A673 (cell line): ENCODE results near the gene C1orf159. TPM values are rescaled to one million over a fixed set of nuclear protein-coding genes. Genes with fewer than 3 reads are reported as not detected.
"Not testable (repeated sequence)": the region's sequence is repeated elsewhere in the genome, so short reads cannot be mapped to it uniquely, and the experiment has no call there.

Experiments
- BruUV-seq: library from RNA; stranded (reverse); fragments of 400-500 nt; replicated peaks from 2 replicates; lab custom pipeline; 2021; lab: Mats Ljungman, UMichigan
- CTCF ChIA-PET: fragments of 300-600 bp; sonication (Branson Sonifier 250); formaldehyde crosslinking; loops from one replicate; lab custom pipeline; 2022; ENCODE audit warnings: antibody characterized with exemption; lab: Charles Lee
- POLR2A ChIA-PET: fragments of 300-600 bp; sonication (Branson Sonifier 250); formaldehyde crosslinking; loops from one replicate; lab custom pipeline; 2022; ENCODE audit warnings: antibody characterized with exemption; ENCODE audit not compliant: low non-redundant PET; lab: Charles Lee
- DNase-seq: peaks from one replicate; pipeline ENCODE4 v3.0.0-alpha.2; 2015; ENCODE audit warnings: low spot score
- H3K27ac ChIP-seq: fragments of 200-600 bp; sonication (generic); 2 replicates; pipeline ENCODE4 v1.5.1; 2016; ENCODE audit warnings: mixed run types, low read depth, mild to moderate bottlenecking, mixed read lengths, antibody characterized with exemption, low read length; ENCODE audit not compliant: poor library complexity, severe bottlenecking
- H3K27me3 ChIP-seq: fragments of 200-600 bp; sonication (generic); replicated peaks from 2 replicates; pipeline ENCODE4 v1.6.1; 2017; ENCODE audit warnings: mixed run types, low read depth, mild to moderate bottlenecking, mixed read lengths, antibody characterized with exemption, low read length; ENCODE audit not compliant: insufficient read depth, poor library complexity
- H3K36me3 ChIP-seq: fragments of 200-600 bp; sonication (generic); 2 replicates; pipeline ENCODE4 v1.6.1; 2016; ENCODE audit warnings: mixed run types, mild to moderate bottlenecking, mixed read lengths, antibody characterized with exemption, low read length; ENCODE audit not compliant: insufficient read depth, poor library complexity, severe bottlenecking
- H3K4me1 ChIP-seq: fragments of 200-600 bp; sonication (generic); 2 replicates; pipeline ENCODE4 v1.6.1; 2017; ENCODE audit warnings: mixed run types, mild to moderate bottlenecking, mixed read lengths, antibody characterized with exemption, low read length; ENCODE audit not compliant: insufficient read depth, poor library complexity, severe bottlenecking
- H3K4me3 ChIP-seq: fragments of 200-600 bp; sonication (generic); 2 replicates; pipeline ENCODE4 v1.5.1; 2016; ENCODE audit warnings: low read depth, mixed run types, mild to moderate bottlenecking, mixed read lengths, low read length; ENCODE audit not compliant: poor library complexity, severe bottlenecking
- H3K9me3 ChIP-seq: fragments of 200-600 bp; sonication (generic); 2 replicates; pipeline ENCODE4 v1.6.1; 2016; ENCODE audit warnings: mixed run types, low read depth, mild to moderate bottlenecking, mixed read lengths, antibody characterized with exemption, low read length; ENCODE audit not compliant: poor library complexity, severe bottlenecking
- EZH2 ChIP-seq: fragments of 200-600 bp; sonication (generic); IDR thresholded peaks from 2 replicates; pipeline ENCODE4 v1.6.1; 2017; ENCODE audit warnings: borderline replicate concordance, low read depth, mild to moderate bottlenecking, mixed read lengths, antibody characterized with exemption, low read length; ENCODE audit not compliant: poor library complexity, severe bottlenecking
- intact Hi-C: fragments of 100-400 bp; cut with micrococcal nuclease; formaldehyde crosslinking; loops from one replicate; pipeline ENCODE4 v1.10.0; 2022; ENCODE audit not compliant: unreplicated experiment
- total RNA-seq: library from RNA; stranded (reverse); gene quantifications from 2 replicates; pipeline ENCODE4 v1.2.3, GENCODE V29; 2021
- TF ChIP-seq, protein P1 (sequence below): fragments of 300-800, 200-600 bp; sonication (generic); conservative IDR thresholded peaks from 2 replicates; pipeline ENCODE4 v1.5.1; 2017; ENCODE audit warnings: low read depth, mild to moderate bottlenecking, antibody characterized with exemption, low read length, moderate library complexity, mixed read lengths

C1orf159 gene
- total RNA-seq, 1 experiment from 2014 or later, result 26.8 TPM

DNA sequence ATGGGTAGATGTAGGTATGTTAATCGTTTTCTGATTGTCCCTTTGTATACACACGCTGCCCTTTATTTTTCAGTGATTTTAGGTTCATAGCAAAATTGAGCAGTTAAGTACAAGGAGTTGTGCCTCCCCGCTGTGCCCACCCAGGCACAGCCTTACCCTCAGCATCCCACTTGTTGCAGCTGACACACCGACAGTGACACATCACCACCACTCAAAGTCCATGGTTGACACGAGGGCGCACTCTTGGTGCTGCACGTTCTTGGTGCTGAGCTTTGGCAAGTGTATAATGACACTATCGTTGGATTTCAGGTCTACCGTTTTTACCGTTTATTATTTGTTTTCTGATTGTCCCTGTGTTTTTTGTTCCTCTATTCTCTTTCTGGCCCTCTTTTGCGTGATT is 15.6 kb downstream of the C1orf159 start:
- H3K27ac ChIP-seq, result no peak overlapping the region
- no peak for DNase-seq
- TF ChIP-seq, protein P1, sequence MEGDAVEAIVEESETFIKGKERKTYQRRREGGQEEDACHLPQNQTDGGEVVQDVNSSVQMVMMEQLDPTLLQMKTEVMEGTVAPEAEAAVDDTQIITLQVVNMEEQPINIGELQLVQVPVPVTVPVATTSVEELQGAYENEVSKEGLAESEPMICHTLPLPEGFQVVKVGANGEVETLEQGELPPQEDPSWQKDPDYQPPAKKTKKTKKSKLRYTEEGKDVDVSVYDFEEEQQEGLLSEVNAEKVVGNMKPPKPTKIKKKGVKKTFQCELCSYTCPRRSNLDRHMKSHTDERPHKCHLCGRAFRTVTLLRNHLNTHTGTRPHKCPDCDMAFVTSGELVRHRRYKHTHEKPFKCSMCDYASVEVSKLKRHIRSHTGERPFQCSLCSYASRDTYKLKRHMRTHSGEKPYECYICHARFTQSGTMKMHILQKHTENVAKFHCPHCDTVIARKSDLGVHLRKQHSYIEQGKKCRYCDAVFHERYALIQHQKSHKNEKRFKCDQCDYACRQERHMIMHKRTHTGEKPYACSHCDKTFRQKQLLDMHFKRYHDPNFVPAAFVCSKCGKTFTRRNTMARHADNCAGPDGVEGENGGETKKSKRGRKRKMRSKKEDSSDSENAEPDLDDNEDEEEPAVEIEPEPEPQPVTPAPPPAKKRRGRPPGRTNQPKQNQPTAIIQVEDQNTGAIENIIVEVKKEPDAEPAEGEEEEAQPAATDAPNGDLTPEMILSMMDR, result no peak
- intact Hi-C loops, result no loop called here
- no peaks in the 10 kb centered on the region for H3K36me3 ChIP-seq
- no peaks in the 10 kb centered on the region for H3K4me1 ChIP-seq
- no peaks in the 10 kb centered on the region for H3K9me3 ChIP-seq
- no peaks in the 10 kb centered on the region for H3K27me3 ChIP-seq
- ChIA-PET POLR2A (no interaction called here), CTCF (no interaction called here)
- no peak overlapping the region for H3K4me3 ChIP-seq
- TSS peak; percentile 8 for BruUV-seq

DNA sequence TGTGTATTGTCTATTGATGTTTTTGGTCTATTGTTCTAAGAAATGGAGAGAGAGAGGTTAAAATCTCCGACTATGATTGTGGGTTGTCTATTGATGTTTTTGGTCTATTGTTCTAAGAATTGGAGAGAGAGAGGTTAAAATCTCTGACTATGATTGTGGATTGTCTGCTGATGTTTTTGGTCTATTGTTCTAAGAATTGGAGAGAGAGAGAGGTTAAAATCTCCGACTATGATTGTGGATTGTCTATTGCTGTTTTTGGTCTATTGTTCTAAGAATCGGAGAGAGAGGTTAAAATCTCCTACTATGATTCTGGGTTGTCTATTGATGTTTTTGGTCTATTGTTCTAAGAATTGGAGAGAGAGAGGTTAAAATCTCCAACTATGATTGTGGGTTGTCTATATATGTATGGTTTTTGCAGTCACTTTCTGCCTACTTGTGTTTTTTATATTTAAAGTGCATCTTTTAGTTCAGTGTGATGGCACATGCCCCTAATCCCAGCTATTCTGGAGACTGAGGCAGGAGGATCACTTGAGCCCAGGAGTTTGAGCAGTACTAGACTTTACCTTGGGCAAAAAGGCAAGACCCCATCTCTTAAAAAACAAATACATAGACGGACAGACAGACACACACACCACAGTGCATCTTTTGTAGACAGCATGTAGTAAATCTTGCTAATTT is 16.2 kb downstream of the C1orf159 start:
- TF ChIP-seq, protein P1, result no peak
- no peak for TF ChIP-seq EZH2
- Histone ChIP-seq H3K36me3 (no peaks in the 10 kb centered on the region), H3K4me3 (no peak overlapping the region), H3K4me1 (no peaks in the 10 kb centered on the region), H3K27ac (no peak overlapping the region), H3K9me3 (no peaks in the 10 kb centered on the region), H3K27me3 (no peaks in the 10 kb centered on the region)
- DNase-seq, result no peak
- ChIA-PET CTCF (no interaction called here), POLR2A (no interaction called here)
- no TSS peak for BruUV-seq
- intact Hi-C loops, result no loop called here

DNA sequence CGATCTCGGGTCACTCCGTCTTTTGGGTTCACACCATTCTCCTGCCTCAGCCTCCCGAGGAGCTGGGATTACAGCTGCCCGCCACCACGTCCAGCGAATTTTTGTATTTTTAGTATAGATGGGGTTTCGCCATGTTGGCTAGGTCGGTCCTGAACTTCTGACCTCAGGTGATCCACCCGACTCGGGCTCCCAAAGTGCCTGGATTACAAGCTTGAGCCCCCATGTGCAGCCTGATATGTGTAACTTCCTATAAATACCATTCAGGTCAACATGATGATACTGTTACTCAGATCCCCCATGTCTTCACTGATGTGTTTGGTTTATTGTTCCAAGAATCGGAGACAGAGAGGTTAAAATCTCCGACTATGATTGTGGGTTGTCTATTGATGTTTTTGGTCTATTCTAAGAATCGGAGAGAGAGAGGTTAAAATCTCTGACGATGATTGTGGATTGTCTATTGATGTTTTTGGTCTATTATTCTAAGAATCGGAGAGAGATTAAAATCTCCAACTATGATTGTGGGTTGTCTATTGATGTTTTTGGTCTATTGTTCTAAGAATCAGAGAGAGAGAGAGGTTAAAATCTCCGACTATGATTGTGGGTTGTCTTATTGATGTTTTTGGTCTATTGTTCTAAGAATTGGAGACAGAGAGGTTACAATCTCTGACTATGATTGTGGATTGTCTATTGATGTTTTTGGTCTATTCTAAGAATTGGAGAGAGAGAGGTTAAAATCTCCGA is 17.0 kb downstream of the C1orf159 start:
- intact Hi-C loops, result no loop called here
- POLR2A ChIA-PET, result no interaction called here

DNA sequence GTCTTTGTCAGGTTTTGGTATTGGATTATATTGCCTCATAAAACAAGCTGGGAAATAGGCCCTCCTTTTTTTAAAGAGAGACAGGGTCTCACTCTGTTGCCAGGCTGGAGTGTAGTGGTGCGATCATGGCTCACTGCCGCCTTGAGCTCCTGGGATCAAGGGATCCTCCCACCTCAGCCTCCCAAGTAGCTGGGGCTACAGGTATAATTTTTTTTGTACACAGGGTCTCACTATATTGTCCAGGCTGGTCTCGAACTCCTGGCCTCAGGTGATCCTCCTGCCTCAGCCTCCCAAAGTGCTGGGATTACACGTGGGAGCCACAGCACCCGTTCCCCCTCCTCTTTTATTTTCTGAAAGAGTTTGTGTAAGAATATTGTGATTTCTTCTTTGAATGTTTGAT is 19.8 kb downstream of the C1orf159 start:
- H3K4me1 ChIP-seq, intact Hi-C loops, H3K4me3 ChIP-seq, BruUV-seq, H3K27me3 ChIP-seq, H3K27ac ChIP-seq, H3K36me3 ChIP-seq, POLR2A ChIA-PET, DNase-seq, H3K9me3 ChIP-seq, CTCF ChIA-PET: not testable (repeated sequence)

More for the DNA sequence above, 17.0 kb downstream of the C1orf159 start:
- no peak for DNase-seq
- CTCF ChIA-PET, result no interaction called here
- no TSS peak for BruUV-seq
- Histone ChIP-seq H3K9me3 (no peaks in the 10 kb centered on the region), H3K4me1 (no peaks in the 10 kb centered on the region), H3K4me3 (no peak overlapping the region), H3K27me3 (no peaks in the 10 kb centered on the region), H3K36me3 (no peaks in the 10 kb centered on the region), H3K27ac (no peak overlapping the region)
- TF ChIP-seq, protein P1, result no peak
- no peak for TF ChIP-seq EZH2
